HCT116 (cell line): Measurements from ENCODE around the gene PRPH. TPM values are rescaled to one million over a fixed set of nuclear protein-coding genes. Genes with fewer than 3 reads are reported as not detected.

ENCODE experiments used
- ATAC-seq: fragments of 200-7000 bp; cut with Tn5 transposase; 2 replicates; pipeline ENCODE4 v1.9.1; 2020; ENCODE audit warnings: mild to moderate bottlenecking, moderate library complexity
- BruUV-seq: library from RNA; stranded (reverse); fragments of 400-500 nt; replicated peaks from 2 replicates; lab custom pipeline; 2021; lab: Mats Ljungman, UMichigan
- CTCF ChIA-PET: fragments of 300-600 bp; sonication (Branson Sonifier 250); formaldehyde crosslinking; loops from one replicate; lab custom pipeline; 2021; ENCODE audit warnings: antibody characterized with exemption; lab: Charles Lee
- POLR2A ChIA-PET: fragments of 300-600, 350-600 bp; sonication (Branson Sonifier 250); formaldehyde crosslinking; loops from one replicate; lab custom pipeline; 2021; ENCODE audit warnings: antibody characterized with exemption; lab: Charles Lee
- RAD21 ChIA-PET, 2 experiments: fragments of 300-600 bp; sonication (Branson Sonifier 250); formaldehyde crosslinking; loops; one replicate each; lab custom pipeline; 2023; ENCODE audit warnings: low total read pairs in 2 of 2; ENCODE audit not compliant: uncharacterized antibody in 2 of 2, unreplicated experiment in 2 of 2, low non-redundant PET in 1 of 2; lab: Charles Lee
- DNase-seq: peaks from one replicate; pipeline ENCODE4 v3.0.0-alpha.2; 2010; ENCODE audit warnings: low read depth, low spot score
- H2AFZ ChIP-seq: fragments of 200-600 bp; shearing (Covaris generic), sonication (generic); 2 replicates; pipeline ENCODE4 v1.6.1; 2017; ENCODE audit warnings: low read depth, mixed run types, mixed read lengths, antibody characterized with exemption, low read length; ENCODE audit not compliant: poor library complexity, severe bottlenecking
- H3K27ac ChIP-seq: 2 replicates; pipeline ENCODE4 v1.5.1; 2012; ENCODE audit warnings: low read depth, low read length
- H3K27me3 ChIP-seq: fragments of 200-600 bp; sonication (generic); 2 replicates; pipeline ENCODE4 v1.6.1; 2016; ENCODE audit warnings: mixed run types, low read length, mixed read lengths; ENCODE audit not compliant: insufficient read depth
- H3K36me3 ChIP-seq, 2 experiments: fragments of 200-500 bp in 1 of 2; fragments of 200-600 bp in 1 of 2; sonication (Bioruptor generic) in 1 of 2; sonication (generic) in 1 of 2; 2 replicates each; pipeline versions ENCODE4 v1.5.1 to v1.6.1; 2014 to 2016; ENCODE audit warnings: low read length in 2 of 2, inconsistent platforms in 1 of 2, mixed read lengths in 1 of 2, mixed run types in 1 of 2; ENCODE audit not compliant: insufficient read depth in 2 of 2, control insufficient read depth in 1 of 2
- H3K4me1 ChIP-seq, 2 experiments: fragments of 200-600 bp in 1 of 2; sonication (generic) in 1 of 2; 2 replicates each; pipeline versions ENCODE4 v1.5.1 to v1.6.1; 2012 to 2017; ENCODE audit warnings: low read length in 2 of 2, inconsistent platforms in 1 of 2, mild to moderate bottlenecking in 1 of 2, mixed read lengths in 1 of 2, mixed run types in 1 of 2, moderate library complexity in 1 of 2; ENCODE audit not compliant: insufficient read depth in 2 of 2, control insufficient read depth in 1 of 2
- H3K4me2 ChIP-seq: fragments of 200-600 bp; sonication (generic); 2 replicates; pipeline ENCODE4 v1.6.1; 2017; ENCODE audit warnings: mixed run types, low read length, mixed read lengths
- H3K4me3 ChIP-seq, 2 experiments: fragments of 200-600 bp in 1 of 2; sonication (generic) in 1 of 2; replicated peaks in 1 of 2; 2 replicates each; pipeline ENCODE4 v1.5.1; 2011 to 2016; ENCODE audit warnings: low read length in 2 of 2, control low read depth in 1 of 2, low read depth in 1 of 2, mild to moderate bottlenecking in 1 of 2, mixed read lengths in 1 of 2, mixed run types in 1 of 2
- H3K79me2 ChIP-seq: fragments of 200-600 bp; sonication (generic); 2 replicates; pipeline ENCODE4 v1.6.1; 2017; ENCODE audit warnings: mild to moderate bottlenecking, mixed run types, low read length, moderate library complexity, mixed read lengths; ENCODE audit not compliant: insufficient read depth
- H3K9ac ChIP-seq: fragments of 200-600 bp; sonication (generic); 2 replicates; pipeline ENCODE4 v1.6.1; 2016; ENCODE audit warnings: low read length, mixed read lengths
- H3K9me2 ChIP-seq: fragments of 200-600 bp; sonication (generic), shearing (Covaris generic); 2 replicates; pipeline ENCODE4 v1.6.1; 2017; ENCODE audit warnings: mixed run types, mild to moderate bottlenecking, moderate library complexity; ENCODE audit not compliant: insufficient read depth
- H3K9me3 ChIP-seq, 2 experiments: fragments of 200-500 bp in 1 of 2; fragments of 200-600 bp in 1 of 2; sonication (Bioruptor generic) in 1 of 2; sonication (generic) in 1 of 2; 2 replicates each; pipeline ENCODE4 v1.6.1; 2014 to 2017; ENCODE audit warnings: low read length in 2 of 2, mixed read lengths in 2 of 2, inconsistent platforms in 1 of 2, low read depth in 1 of 2, mild to moderate bottlenecking in 1 of 2, mixed run types in 1 of 2, moderate library complexity in 1 of 2; ENCODE audit not compliant: control insufficient read depth in 1 of 2, insufficient read depth in 1 of 2
- H4K20me1 ChIP-seq: fragments of 200-600 bp; sonication (generic), shearing (Covaris generic); 2 replicates; pipeline ENCODE4 v1.6.1; 2017; ENCODE audit warnings: mixed run types, mild to moderate bottlenecking, moderate library complexity; ENCODE audit not compliant: insufficient read depth
- CBX3 ChIP-seq: IDR thresholded peaks from 2 replicates; pipeline ENCODE4 v1.6.1; 2012; ENCODE audit warnings: low read depth
- POLR2A ChIP-seq: IDR thresholded peaks from 2 replicates; pipeline ENCODE4 v1.7.0; 2011; ENCODE audit warnings: borderline replicate concordance; ENCODE audit not compliant: insufficient read depth, insufficient read length; ENCODE audit errors: extremely low read depth
- RAD21 ChIP-seq: IDR thresholded peaks from 2 replicates; pipeline ENCODE4 v1.6.1; 2012; ENCODE audit warnings: low read depth, mild to moderate bottlenecking
- SIN3A ChIP-seq: IDR thresholded peaks from 2 replicates; pipeline ENCODE4 v1.6.1; 2012; ENCODE audit warnings: low read depth
- intact Hi-C: fragments of 100-400 bp; cut with micrococcal nuclease; formaldehyde crosslinking; loops from 2 replicates; pipeline ENCODE4 v1.10.0; 2022
- total RNA-seq: library from RNA; stranded (reverse); gene quantifications from one replicate; pipeline ENCODE4 v1.2.1, GENCODE V29; 2021; ENCODE audit not compliant: unreplicated experiment
- TF ChIP-seq, protein P1 (sequence below), 3 experiments: fragments of 200-600 bp in 1 of 3; sonication (generic) in 1 of 3; IDR thresholded peaks in 2 of 3; conservative IDR thresholded peaks in 1 of 3; 2 replicates each; pipeline ENCODE4 v1.5.1; 2012 to 2017; ENCODE audit warnings: low read depth in 2 of 3, low read length in 2 of 3, antibody characterized with exemption in 1 of 3, borderline replicate concordance in 1 of 3, control low read depth in 1 of 3, mild to moderate bottlenecking in 1 of 3, mixed read lengths in 1 of 3, mixed run types in 1 of 3, moderate library complexity in 1 of 3; ENCODE audit not compliant: insufficient read depth in 1 of 3

Gene PRPH
- total RNA-seq, 1 experiment from 2014 or later: 6.7 TPM

DNA sequence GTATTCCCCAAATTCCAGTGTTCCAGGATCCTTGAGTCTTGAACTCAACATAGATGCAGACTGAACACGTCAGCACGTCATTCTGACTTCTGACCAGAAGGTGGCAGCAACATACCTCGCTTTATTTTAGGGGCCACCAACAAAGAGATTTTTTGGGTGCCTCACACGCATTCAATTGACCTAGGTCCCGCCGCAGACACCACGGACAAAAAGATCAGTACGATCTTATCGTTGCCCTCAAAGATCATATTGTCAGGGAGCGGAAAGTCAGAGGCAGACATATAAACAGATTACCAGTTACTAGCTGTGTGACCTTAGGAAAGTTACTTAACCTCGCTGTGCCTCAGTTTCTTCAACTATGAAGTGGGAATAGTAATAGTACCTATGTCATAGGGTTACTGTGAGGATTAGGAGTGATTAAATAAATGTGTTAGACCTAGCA is 6.5 kb upstream of the PRPH start:
- peak overlapping the region; percentile 5 for H2AFZ ChIP-seq
- CTCF ChIA-PET: interaction anchor here (0.9 to 4.2 kb wide), 12 partner anchors 9 to 292 kb away, joined by 3 to 47 read pairs (median 10); partner anchors contain the start of genes DNAJC22 and TROAP
- H3K79me2 ChIP-seq: no peaks in the 10 kb centered on the region

More for the DNA sequence above, 6.5 kb upstream of the PRPH start:
- H3K27ac ChIP-seq: no peak overlapping the region
- peak; percentile 74 for ATAC-seq
- 0 out of 2 replicates have a peak overlapping the region, but pooled peaks have one; percentile 1 for H3K4me2 ChIP-seq
- H3K9me3 ChIP-seq: no peaks in the 10 kb centered on the region
- intact Hi-C loops: loop anchor here (1.0 to 2.0 kb wide), 4 partner anchors 54 to 292 kb away; no protein-coding TSS in a partner anchor
- H4K20me1 ChIP-seq: no peaks in the 10 kb centered on the region
- no peaks in the 10 kb centered on the region for H3K36me3 ChIP-seq
- peaks cover 0 to 10% of the 10 kb centered on the region in 2 experiments; a peak in 2 of 4 replicates for H3K4me1 ChIP-seq
- H3K9ac ChIP-seq: no peak overlapping the region
- POLR2A ChIA-PET: interaction anchor here (0.7 to 1.2 kb wide), 5 partner anchors 9 to 59 kb away, joined by 3 to 5 read pairs (median 3); partner anchors contain the start of gene TROAP
- peak; percentile 46 for DNase-seq
- RAD21 ChIA-PET: interaction anchor here (1.0 to 1.8 kb wide), 3 partner anchors 59 to 69 kb away, joined by 4 to 7 read pairs (median 7); no protein-coding TSS in a partner anchor
- BruUV-seq: no TSS peak
- TF ChIP-seq RAD21 (peak; percentile 92), CBX3 (no peak), SIN3A (no peak), POLR2A (no peak)
- TF ChIP-seq, protein P1, sequence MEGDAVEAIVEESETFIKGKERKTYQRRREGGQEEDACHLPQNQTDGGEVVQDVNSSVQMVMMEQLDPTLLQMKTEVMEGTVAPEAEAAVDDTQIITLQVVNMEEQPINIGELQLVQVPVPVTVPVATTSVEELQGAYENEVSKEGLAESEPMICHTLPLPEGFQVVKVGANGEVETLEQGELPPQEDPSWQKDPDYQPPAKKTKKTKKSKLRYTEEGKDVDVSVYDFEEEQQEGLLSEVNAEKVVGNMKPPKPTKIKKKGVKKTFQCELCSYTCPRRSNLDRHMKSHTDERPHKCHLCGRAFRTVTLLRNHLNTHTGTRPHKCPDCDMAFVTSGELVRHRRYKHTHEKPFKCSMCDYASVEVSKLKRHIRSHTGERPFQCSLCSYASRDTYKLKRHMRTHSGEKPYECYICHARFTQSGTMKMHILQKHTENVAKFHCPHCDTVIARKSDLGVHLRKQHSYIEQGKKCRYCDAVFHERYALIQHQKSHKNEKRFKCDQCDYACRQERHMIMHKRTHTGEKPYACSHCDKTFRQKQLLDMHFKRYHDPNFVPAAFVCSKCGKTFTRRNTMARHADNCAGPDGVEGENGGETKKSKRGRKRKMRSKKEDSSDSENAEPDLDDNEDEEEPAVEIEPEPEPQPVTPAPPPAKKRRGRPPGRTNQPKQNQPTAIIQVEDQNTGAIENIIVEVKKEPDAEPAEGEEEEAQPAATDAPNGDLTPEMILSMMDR (IDR thresholded peaks at IDR 0.05 in 2 of 3, conservative IDR thresholded peaks at IDR 0.05 in 1 of 3; ENCODE audit: borderline replicate concordance in 1 of 3, insufficient read depth in 1 of 3, low read depth in 2 of 3, low read length in 2 of 3): peak; percentile 76 to 97 (median 89)
- no peak overlapping the region for H3K4me3 ChIP-seq
- H3K9me2 ChIP-seq: no peaks in the 10 kb centered on the region
- no peaks in the 10 kb centered on the region for H3K27me3 ChIP-seq
